HG03108 (cell line): Measurements from ENCODE around the gene PLEKHA7.
"Not testable (repeated sequence)": the region's sequence is repeated elsewhere in the genome, so short reads cannot be mapped to it uniquely, and the experiment has no call there.

Source experiments
- ATAC-seq: cut with Tn5 transposase; IDR thresholded peaks from one replicate; pipeline ENCODE4 v1.9.1; 2021; ENCODE audit warnings: moderate library complexity; ENCODE audit not compliant: unreplicated experiment

The PLEKHA7 gene

GRCh38 chr11:16911658-16912057, 102.6 kb downstream of the PLEKHA7 start:
- ATAC-seq: no peak

- no peak for ATAC-seq
These were observed 103.0 kb downstream of the PLEKHA7 start for GRCh38 chr11:16911186-16911585.

GRCh38 chr11:16909359-16910035, 104.7 kb downstream of the PLEKHA7 start:
- ATAC-seq: peak; percentile 78

- no peak for ATAC-seq
These were observed 108.8 kb downstream of the PLEKHA7 start for GRCh38 chr11:16905375-16905774.

- ATAC-seq: not testable (repeated sequence)
These were observed 109.5 kb downstream of the PLEKHA7 start for GRCh38 chr11:16904761-16905160.

- peak; percentile 72 for ATAC-seq
These were observed 111.3 kb downstream of the PLEKHA7 start for GRCh38 chr11:16902781-16903378.

GRCh38 chr11:16902182-16902581, 112.0 kb downstream of the PLEKHA7 start:
- peak; percentile 80 for ATAC-seq

DNA sequence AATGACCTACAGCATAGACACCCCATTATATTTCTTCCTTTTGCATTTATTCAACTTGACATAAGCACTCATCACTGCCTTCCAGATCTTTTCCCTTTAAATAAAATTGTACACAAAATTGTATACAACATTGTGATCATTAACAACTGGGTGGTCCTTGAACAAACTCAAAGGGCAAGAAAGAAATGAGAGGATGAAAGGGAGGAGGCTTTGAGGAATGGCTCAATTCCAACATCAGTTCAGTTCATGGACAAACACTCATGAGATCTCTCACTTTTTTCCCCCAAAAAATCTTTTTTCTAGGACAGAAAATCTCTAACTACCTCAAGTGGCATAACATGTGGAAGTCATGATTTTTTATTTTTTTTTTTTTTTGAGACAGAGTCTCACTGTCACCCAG, 113.7 kb downstream of the PLEKHA7 start:
- no peak for ATAC-seq

DNA sequence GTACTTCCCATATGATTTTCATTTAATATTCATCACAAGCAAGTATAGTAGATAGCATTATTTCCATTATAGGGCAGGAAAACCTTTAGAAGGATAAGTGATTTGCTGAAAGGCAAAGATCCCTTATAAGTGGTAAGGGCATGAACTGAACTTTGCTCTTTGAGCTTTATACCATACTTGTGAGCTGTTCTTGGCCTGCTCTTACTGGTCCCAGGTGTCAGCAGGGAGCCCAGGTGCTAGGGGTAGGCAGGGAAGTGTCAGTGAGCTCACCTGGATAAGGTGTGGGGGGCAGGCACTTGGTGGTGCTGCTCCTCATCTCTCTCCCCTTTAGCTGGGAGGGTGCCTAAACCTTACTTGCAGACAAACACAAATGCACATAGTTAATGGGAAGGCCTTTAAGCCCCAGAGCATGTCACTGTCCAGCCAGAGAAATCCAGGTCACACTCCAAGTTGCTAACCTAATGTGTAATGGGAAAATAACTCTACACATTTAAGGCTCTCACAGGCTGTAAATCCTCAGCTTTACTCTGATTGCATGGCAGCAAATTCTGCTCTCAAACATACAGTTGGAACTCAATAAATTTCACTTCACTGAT, 114.4 kb downstream of the PLEKHA7 start:
- ATAC-seq: no peak

- ATAC-seq: no peak
These were observed 115.8 kb downstream of the PLEKHA7 start for GRCh38 chr11:16898274-16898985.

DNA sequence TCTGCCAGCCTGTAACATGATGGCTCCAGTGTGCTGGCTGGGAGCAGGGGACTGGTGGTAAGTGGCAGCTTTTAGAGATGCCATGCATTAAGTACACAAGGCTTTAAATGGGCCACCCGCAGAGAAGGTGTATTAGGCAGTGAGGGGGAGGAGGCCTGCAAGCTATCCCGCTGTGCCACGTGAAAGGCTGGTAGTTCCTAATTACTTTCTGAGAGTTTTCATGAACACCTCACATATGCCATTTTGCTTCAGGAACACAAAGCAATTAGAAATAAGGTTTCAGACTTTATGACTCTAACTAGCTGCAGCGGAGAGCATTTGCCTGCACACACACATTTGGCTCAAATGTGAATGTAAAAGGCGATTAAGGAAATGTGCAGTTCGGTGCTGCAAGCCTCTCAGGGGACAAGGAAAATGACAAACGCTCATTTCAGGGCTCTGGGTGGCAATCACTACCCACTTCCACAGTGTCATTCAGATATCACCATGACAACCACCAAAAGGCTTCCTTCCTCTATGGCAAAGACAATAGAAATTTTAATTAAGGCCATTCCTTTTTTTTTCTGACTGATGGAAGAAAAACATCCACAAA, 116.6 kb downstream of the PLEKHA7 start:
- ATAC-seq: no peak

DNA sequence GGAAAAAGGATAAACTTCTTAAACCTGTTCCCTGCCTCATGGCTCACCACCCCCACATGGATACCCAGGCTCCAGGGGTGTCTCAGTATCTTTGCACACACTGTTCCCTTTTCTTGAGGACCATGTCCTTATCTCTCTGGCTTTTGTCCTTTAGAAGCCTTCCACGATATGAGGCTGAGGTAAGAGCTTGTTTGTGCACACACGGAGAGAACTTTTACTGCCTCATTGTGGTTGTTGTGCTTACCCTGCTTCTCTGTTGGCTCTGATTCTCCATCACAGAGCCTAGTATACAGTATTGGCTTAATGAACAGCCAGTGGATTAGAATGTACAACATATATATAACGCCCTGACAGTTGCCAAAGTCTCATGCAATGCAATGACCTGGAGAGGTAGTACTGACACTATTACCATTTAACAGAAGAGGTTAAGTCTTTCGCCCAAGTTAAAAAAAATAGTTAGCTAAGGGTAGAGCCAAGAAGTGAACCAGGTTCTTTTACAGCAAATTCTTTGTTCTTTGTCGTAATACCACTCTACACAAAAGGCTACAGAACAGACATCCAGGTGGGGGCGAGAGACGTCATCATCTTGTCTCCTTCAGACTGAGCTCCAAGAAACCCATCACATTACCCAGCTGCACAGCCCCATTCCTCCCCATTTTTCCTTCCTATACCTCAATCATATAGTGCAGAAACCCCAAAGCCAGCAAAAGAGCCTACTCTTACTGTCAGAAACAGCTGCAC, 117.3 kb downstream of the PLEKHA7 start:
- ATAC-seq: no peak

DNA sequence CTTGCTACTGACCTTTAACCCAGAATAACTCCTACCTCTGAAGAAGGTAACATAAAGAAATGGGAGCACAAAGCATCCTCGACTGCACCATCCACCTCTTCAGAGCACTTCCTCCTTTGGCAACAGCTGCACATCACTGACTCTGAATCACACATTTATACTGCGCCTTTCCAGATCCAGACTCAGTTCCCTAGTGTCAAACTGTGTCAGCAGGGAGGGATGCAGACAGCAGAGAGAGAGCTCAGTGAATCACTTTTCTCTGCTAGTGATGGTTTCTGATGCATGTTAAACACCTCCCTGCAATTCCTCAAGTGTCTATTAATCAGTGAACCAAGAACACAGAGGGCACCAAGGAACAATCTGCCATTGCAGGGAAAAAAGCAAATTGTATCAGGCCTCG, 118.9 kb downstream of the PLEKHA7 start:
- no peak for ATAC-seq

DNA sequence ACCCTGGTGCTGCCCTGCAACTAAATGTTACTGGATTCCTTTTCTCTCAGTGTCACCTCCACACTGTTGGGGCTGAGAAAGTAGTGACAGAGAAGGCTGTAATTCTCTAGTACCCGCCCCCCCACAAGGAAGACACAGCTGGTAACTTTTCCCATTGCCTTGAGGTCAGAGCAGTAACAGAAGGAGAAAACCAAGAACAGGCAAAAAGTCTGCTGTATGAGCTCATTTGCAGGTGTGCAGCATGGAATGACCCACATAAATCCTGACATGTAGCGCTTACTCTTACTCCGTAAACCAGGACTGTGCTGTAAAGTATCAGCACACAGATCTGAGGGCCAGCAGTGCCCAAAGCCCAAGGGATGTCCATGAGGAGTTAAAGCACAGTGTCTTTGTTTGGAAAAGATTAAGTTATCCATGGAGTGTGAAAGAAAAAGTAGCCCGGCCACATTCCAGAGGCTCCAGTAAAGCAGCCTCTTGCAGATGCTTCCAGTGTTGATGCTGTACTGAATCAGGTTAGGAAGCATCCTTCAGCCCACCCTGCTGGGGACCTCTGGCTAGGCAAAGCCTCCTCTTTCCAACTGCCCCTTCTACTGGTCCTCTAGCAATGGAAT, 120.7 kb downstream of the PLEKHA7 start:
- ATAC-seq: no peak

- no peak for ATAC-seq
These were observed 122.2 kb downstream of the PLEKHA7 start for GRCh38 chr11:16891964-16892363.

DNA sequence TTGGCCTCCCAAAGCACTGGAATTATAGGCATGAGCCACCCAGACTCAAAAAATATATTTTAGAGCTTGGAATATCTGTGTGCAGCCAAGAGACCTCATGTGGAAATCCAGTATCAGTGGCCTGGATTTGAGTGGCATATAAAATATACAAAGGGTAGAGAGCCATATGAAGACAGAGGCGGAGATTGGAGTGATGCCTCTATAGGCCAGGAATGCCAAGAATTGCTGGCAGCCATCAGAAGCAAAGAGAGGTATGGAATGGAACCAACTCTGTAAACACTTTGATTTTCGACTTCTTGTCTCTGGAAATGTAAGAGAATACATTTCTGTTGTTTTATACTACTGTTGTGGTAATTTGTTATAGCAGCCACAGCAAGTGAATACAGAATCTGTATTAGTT, 123.0 kb downstream of the PLEKHA7 start:
- no peak for ATAC-seq

DNA sequence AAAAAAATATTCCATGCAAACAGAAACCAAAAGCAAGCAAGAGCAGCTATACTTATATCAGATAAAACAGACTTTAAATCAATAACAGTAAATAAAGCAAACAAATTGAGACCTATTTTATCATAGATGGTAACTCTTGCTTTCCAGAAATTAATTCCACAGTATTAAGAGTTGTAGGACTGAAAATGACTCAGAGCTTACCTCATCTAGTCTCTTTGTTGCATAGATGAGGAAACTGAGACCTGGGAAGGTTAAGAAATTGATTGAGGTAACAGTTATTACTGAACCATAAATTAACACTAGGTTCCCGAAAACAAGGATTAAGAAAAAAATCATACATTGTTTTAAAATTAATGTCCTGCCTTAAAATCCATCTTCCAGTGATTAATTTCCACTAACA, 123.8 kb downstream of the PLEKHA7 start:
- no peak for ATAC-seq

DNA sequence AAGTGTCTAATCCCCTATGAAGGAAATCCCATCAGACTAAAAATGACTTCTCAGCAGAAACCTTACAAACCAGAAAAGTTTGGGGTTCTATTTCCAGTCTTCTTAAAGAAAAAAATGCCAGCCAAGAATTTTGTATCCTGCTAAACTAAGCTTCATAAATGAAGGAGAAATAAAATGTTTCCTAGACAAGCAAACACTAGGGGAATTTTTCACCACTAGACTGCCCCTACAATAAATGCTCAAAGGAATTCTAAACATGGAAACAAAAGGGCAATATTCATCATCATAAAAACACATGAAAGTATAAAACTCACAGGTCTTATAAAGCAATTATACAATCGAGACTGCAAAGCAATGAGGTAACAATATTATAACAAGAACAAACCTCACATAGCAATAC, 124.3 kb downstream of the PLEKHA7 start:
- ATAC-seq: no peak

DNA sequence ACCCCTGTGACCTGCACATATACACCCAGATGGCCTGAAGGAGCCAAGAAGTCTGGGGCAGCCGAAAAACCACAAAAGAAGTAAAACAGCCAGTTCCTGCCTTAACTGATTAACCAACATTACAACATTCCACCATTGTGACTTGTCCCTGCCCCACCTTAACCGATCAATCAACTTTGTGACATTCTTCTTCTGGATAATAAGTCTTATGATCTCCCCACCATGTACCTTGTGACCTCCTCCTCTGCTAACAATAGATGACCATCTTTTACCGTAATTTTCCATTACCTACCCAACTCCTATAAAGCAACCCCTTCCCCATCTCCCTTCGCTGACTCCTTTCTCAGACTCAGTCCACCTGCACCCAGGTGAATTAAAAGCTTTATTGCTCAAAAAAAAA, 125.2 kb downstream of the PLEKHA7 start:
- not testable (repeated sequence) for ATAC-seq

DNA sequence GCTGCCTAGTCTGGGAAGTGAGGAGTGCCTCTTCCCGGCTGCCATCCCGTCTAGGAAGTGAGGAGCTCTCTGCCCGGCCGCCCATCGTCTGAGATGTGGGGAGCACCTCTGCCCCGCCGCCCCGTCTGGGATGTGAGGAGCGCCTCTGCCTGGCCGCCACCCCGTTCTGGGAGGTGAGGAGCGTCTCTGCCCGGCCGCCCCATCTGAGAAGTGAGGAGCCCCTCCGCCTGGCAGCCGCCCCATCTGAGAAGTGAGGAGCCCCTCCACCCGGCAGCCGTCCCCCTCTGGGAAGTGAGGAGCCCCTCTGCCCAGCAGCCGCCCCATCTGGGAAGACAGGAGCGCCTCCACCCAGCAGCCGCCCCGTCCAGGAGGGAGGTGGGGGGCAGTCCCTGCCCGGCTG, 126.3 kb downstream of the PLEKHA7 start:
- ATAC-seq: not testable (repeated sequence)
